Measurements from ENCODE around the gene CSNK1D.
A peak's percentile ranks its signal among the peaks of the same experiment; 100 is the strongest.

CSNK1D gene

DNA sequence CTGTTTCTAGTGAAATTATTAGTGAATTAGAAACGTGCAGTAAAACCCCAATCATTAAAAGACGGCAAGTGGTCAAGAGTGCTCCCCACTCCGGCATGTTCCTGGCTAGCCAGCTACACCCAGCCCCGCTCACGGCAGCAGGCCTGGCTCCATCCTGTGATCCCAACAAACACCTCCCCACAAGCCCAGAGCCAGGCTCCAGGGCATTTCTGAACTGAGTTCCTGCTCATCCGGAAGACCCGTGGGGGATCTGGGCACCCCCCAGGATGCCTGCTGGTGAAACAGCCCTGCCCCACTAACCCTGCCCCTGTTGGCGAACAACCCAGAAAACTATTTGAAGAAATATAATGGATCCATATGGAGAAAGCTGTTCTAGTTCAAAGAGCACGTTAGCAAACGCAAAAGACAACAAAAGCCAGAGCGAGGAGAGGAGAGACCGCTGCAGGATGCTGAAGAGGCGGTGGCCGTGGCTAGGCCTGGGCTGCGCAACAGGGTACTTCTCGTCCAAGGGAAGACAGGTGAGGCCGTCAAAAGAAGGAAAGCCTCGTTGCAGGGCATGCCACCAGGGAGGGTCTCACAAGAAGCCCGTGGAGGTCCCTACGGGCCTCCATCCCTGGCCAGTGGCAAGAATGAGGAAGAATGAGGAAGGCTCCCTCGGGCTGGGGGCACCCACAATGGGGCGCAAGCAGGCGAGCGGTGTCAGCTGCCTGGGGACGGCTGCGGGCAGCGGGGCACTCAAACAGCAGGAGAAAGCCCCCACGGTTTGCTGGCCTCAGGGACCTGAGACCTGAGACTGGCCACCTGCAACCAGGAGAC is 25.4 kb downstream of the CSNK1D start:
- DNase-seq: no peak

DNA sequence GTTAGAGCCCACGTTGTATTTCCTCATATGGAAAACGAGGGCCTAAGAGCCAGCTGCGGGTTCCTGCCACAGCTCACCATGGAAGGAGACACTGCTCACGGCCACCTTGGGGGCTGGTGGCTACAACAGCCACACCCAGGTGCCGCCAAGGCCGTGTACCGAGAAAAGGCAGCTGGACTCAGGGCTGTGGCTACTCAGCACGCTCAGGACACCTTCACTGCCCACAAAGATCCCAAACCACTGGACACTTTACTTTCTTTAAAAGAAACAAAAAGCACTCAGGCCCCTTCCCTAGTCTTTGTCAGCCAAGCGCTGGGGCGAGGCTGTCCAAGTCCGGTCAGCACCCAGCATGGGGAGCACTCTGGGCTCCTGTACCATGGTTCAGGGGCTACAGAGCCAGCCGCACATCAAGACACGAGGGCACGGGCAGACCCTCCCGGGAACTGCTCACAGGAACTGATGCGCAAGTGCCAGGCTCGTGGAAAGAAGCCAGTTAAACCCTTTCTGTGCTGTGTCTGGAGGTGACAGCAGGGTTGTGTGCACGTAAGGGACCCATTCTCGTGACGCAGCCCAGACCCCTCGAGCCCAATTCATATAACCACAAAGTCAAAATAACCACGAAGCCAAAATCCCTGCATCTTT is 26.2 kb downstream of the CSNK1D start:
- no peak for DNase-seq

- DNase-seq: no peak
These were observed 26.9 kb downstream of the CSNK1D start for GRCh38 chr17:82246365-82247181.

- DNase-seq: no peak
These were observed 27.5 kb downstream of the CSNK1D start for GRCh38 chr17:82246040-82246364.

GRCh38 chr17:82245134-82246039 is 28.1 kb downstream of the CSNK1D start:
- no peak for DNase-seq

GRCh38 chr17:82244413-82245133 is 28.9 kb downstream of the CSNK1D start:
- peak; percentile 43 for DNase-seq

DNA sequence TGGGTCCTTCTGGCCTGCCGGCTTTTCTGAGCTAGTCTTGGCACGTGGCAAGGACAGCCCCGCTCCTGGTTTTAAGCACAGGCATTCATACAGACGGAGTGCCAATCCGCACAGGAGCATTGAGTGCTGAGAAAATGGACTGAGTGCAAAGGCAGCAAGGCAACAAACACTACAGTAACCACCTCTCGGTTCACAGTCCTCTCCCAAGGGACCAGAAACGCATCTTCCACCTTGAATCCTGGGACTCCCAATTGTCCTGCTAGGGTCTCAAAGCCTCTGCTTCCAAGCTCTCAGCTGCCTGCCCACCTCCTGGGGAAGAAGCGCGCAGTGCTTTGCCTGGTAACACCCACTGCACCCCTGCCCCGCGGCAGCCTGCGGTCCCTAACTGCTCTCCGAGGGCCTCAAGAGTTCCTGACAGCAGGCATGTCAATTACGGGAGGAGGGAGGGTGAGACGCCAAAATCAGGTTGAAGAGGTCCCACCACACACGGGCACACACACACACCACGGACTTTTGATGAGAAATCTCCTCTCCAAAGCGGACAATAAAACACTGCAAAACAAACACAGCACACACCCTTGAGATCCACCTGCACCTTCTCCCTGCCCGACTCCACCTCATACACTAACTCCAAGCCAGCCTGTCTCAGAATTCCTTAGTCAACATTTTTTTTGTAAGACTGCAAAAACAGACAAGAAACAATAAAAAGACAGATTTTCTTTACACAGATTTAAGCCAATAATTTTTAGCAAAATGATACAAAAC is 29.7 kb downstream of the CSNK1D start:
- DNase-seq: no peak

GRCh38 chr17:82242977-82243647 is 30.4 kb downstream of the CSNK1D start:
- peak; percentile 97 for DNase-seq

DNA sequence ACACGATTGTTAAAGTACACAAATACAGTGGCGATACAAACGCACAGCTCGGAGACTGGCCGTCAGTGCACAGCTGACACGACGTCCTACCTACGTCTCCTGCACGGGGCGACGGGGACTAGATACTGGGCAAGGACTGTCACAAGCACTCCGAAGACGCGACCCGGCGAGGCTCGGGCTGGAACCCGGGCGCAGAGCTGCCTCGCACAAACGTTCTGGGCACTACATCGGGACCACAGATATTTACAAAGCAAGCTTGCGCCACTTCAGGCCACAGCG is 30.9 kb downstream of the CSNK1D start:
- DNase-seq: no peak

DNA sequence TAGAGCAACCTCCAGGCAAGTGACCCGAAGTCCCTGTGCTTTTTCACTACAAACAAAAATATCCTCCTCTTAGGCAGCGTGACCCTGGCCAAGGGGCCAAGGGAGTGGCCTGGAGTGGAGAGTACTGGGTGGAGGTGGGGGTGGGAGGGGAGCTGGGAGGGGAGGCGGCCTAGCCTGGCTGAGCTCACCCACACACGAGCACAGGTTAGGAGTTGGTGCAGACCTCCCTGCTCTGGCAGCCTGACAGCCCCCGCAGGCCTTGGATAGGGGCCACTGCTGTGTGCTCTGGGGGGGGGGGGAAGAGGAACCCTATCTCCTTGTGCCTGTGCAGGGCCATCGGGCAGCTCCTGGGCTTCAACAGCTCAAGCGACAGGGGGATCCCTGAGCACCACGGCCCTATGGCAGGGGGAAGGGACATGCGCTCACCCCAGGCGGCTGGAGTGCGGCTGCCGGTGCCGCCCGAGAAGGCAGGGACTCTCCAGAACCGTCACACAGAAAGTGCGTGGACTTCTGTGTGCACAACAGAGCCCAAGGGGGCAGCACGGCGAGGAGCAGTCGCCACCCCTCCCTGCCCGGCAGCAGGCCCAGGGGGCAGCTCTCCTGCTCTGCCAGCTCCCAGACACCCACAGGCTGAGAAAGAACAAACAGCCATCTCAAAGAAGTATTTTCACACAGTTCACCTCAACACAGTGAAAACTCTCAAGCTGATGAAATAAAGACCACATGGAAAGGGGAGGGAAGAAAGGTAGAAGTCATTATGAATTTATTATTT is 31.4 kb downstream of the CSNK1D start:
- peak; percentile 30 for DNase-seq

GRCh38 chr17:82241183-82241925 is 32.1 kb downstream of the CSNK1D start:
- DNase-seq: peak; percentile 36

DNA sequence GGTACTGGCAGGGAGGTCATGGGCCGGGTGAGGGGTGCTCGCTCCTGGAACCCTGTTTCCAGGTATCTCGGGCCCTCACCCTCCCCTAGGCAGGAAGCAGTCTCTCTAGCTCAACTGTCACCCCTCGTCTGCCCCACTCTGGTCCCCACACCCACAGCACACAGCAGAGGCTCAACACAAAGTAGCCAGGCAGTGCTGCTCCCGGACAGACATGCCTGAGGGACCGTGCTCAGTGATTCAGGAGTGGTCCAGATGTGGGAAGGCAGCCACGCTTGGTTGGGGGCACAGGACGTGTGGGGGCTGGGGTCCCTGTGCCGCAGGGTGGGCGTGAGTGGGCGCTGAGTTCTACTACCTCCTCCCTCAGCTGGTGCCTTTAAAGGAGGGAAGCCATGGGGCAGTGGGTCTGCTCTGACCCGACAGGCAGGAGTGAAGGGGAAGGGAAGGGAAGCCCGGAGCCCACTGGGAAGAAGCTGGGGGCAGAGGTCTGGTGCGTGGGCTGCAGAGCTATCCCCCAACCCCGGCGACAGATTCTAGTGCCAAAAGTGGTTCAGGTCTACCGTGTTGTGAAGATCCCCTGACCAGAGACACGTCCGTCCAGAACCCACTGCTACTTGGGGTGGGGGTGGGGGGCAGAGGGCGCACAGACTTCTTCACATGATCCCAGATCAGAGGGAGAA is 32.9 kb downstream of the CSNK1D start:
- no peak for DNase-seq

- peak; percentile 29 for DNase-seq
These were observed 33.5 kb downstream of the CSNK1D start for GRCh38 chr17:82239926-82240505.

- no peak for DNase-seq
These were observed 34.0 kb downstream of the CSNK1D start for GRCh38 chr17:82239401-82239925.

DNA sequence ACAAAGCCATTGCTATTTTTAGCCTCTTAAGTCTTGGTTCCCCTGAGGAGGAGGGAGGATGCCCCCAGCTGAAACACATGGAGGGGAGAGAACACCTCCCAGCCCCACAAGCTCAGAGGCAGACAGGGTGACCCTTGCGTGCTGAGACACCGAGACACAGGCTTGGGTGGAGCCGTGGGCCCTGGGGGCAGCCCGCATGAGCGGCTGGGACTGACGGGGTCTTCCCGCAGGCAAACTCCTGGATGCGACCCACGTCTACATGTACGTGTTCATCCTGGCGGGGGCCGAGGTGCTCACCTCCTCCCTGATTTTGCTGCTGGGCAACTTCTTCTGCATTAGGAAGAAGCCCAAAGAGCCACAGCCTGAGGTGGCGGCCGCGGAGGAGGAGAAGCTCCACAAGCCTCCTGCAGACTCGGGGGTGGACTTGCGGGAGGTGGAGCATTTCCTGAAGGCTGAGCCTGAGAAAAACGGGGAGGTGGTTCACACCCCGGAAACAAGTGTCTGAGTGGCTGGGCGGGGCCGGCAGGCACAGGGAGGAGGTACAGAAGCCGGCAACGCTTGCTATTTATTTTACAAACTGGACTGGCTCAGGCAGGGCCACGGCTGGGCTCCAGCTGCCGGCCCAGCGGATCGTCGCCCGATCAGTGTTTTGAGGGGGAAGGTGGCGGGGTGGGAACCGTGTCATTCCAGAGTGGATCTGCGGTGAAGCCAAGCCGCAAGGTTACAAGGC is 34.9 kb downstream of the CSNK1D start:
- no peak for DNase-seq

GRCh38 chr17:82237746-82238471 is 35.6 kb downstream of the CSNK1D start:
- no peak for DNase-seq
